ENCODE measurements around the gene ITGB7. TPM values are rescaled to one million over a fixed set of nuclear protein-coding genes. Genes with fewer than 3 reads are reported as not detected.

ITGB7 gene
- total RNA-seq, 2 experiments from 2014 or later: 121 to 137 TPM

DNA sequence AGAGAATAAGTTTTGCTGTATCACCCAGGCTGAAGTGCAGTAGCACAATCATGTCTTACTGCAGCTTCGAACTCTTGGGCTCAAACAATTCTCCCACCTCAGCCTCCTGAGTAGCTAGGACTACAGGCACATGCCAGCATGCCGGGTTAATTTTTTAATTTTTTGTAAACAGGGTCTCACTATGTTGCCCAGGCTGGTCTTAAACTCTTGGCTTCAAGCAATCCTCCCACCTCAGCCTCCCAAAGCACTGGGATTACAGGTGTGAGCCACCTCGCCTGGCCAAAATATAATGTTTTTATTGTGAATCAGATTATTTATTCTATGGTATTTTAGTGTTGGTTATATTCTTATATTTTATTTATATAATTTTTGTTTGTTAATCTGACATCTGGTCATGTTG, 30.3 kb downstream of the ITGB7 start:
- Mint-ChIP-seq H3K4me3 (no peak overlapping the region), H3K27ac (no peak overlapping the region), H3K36me3 (ENCODE audit: low read depth) (peaks cover 8% of the 10 kb centered on the region), H3K27me3 (no peaks in the 10 kb centered on the region), H3K4me1 (ENCODE audit: low read depth) (peaks cover 18% of the 10 kb centered on the region), H3K9me3 (no peaks in the 10 kb centered on the region)
- DNase-seq (no peak), ATAC-seq (no peak)
- ChIA-PET CTCF (interaction anchor here (0.7 to 17.7 kb wide), 4 partner anchors 11 to 110 kb away, joined by 3 to 199 read pairs (median 4); no protein-coding TSS in a partner anchor), POLR2A (interaction anchor here (1.0 to 1.6 kb wide), 2 partner anchors 11 to 20 kb away, joined by 3 to 5 read pairs; no protein-coding TSS in a partner anchor)
- intact Hi-C loops (cut with micrococcal nuclease): no loop called here
- TF ChIP-seq CTCF (IDR thresholded peaks at IDR 0.05): no peak

DNA sequence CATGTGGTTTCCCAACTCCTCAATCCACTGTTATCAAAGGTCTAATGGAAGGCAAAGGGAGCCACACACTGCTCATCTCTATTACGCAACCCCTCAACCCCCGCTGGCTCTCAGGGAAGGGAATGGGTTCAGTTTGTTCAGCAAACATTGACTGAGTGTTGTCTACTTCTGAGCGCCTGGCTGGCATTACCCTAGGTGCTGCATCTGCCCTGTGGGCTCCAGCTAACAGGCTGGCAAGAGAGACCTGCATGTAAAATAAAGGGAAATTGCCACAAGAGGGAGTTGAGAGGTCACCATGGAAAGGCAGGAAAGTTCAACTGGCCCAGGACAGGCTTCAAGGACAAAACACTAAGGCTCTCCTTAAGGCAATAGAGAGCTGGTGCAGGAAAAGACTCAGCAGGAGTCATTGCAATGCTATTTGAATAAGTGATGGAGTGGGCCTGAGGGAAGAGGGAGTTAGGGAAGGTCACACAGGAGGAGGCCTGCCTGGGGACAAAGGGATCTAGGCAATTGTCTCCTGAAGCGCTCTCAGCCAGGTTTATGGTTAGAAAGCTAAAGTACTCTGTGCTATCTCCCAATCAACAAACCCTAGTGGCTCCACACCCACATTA, 32.1 kb downstream of the ITGB7 start:
- intact Hi-C loops (cut with micrococcal nuclease): no loop called here
- Mint-ChIP-seq H3K27ac (no peak overlapping the region), H3K4me1 (ENCODE audit: low read depth) (peaks cover 13% of the 10 kb centered on the region), H3K36me3 (ENCODE audit: low read depth) (no peaks in the 10 kb centered on the region), H3K9me3 (no peaks in the 10 kb centered on the region), H3K4me3 (no peak overlapping the region), H3K27me3 (no peaks in the 10 kb centered on the region)
- no peak for ATAC-seq
- CTCF ChIA-PET: interaction anchor here (0.6 to 17.7 kb wide), 8 partner anchors 14 to 302 kb away, joined by 3 to 199 read pairs (median 3); no protein-coding TSS in a partner anchor
- DNase-seq: no peak
- no peak for TF ChIP-seq CTCF (IDR thresholded peaks at IDR 0.05)
- POLR2A ChIA-PET: interaction anchor here (1.4 kb wide), 1 partner anchor 19 kb away, joined by 5 read pairs; no protein-coding TSS in a partner anchor

- Mint-ChIP-seq H3K4me3 (no peak overlapping the region), H3K9me3 (no peaks in the 10 kb centered on the region), H3K27ac (no peak overlapping the region), H3K36me3 (ENCODE audit: low read depth) (peaks cover 1% of the 10 kb centered on the region), H3K27me3 (no peaks in the 10 kb centered on the region), H3K4me1 (ENCODE audit: low read depth) (peaks cover 3% of the 10 kb centered on the region)
- ATAC-seq (no peak), DNase-seq (no peak)
- CTCF ChIA-PET: interaction anchor here (1.1 to 4.1 kb wide), 3 partner anchors 13 to 41 kb away, joined by 3 to 28 read pairs (median 4); no protein-coding TSS in a partner anchor
- intact Hi-C loops (cut with micrococcal nuclease): no loop called here
- POLR2A ChIA-PET: interaction anchor here (0.6 to 1.1 kb wide), 2 partner anchors 17 to 223 kb away, joined by 3 to 4 read pairs; no protein-coding TSS in a partner anchor
- no peak for TF ChIP-seq CTCF (IDR thresholded peaks at IDR 0.05)
Observed at GRCh38 chr12:53173085-53173715, 33.9 kb downstream of the ITGB7 start.

DNA sequence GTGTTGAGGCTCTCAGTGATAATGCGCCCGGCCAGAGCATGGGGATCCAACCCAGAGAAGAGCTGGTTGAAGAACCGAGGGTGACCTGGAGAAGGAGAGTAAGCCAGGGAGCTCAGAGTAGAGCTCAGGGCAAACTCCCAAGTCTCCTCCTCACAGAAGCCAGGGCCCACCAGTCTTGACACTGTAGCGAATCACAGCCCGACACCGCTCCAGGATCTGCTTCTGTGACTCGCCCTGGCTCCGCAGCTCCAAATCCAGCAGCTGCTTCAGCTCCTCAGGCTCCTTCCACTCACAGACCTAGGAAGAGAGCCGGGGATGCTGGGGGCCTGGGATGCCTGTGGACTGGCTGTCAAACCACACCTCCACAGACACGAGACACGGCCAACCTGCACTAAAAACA, 34.7 kb downstream of the ITGB7 start:
- ChIA-PET CTCF (interaction anchor here (1.2 to 4.1 kb wide), 4 partner anchors 8 to 106 kb away, joined by 3 to 28 read pairs (median 4); partner anchors contain the start of genes CSAD and ZNF740), POLR2A (no interaction called here)
- Mint-ChIP-seq H3K4me1 (ENCODE audit: low read depth) (peaks cover 3% of the 10 kb centered on the region), H3K27ac (no peak overlapping the region), H3K9me3 (no peaks in the 10 kb centered on the region), H3K36me3 (ENCODE audit: low read depth) (peaks cover 1% of the 10 kb centered on the region), H3K4me3 (no peak overlapping the region), H3K27me3 (no peaks in the 10 kb centered on the region)
- no peak for ATAC-seq
- no peak for DNase-seq
- TF ChIP-seq CTCF (IDR thresholded peaks at IDR 0.05): no peak
- intact Hi-C loops (cut with micrococcal nuclease): no loop called here

Data from activated CD8-positive, alpha-beta T cell treated with anti-CD3 and anti-CD28 coated beads for 36 hours (primary cell).